Fibroblast of peridontal ligament (primary cell): Measurements from ENCODE around the gene KIF2C.
"Not testable (repeated sequence)": the region's sequence is repeated elsewhere in the genome, so short reads cannot be mapped to it uniquely, and the experiment has no call there.

Experiments
- DNase-seq: peaks from one replicate; pipeline ENCODE4 v3.0.0-alpha.2; 2010; ENCODE audit errors: extremely low read depth

Gene KIF2C

DNA sequence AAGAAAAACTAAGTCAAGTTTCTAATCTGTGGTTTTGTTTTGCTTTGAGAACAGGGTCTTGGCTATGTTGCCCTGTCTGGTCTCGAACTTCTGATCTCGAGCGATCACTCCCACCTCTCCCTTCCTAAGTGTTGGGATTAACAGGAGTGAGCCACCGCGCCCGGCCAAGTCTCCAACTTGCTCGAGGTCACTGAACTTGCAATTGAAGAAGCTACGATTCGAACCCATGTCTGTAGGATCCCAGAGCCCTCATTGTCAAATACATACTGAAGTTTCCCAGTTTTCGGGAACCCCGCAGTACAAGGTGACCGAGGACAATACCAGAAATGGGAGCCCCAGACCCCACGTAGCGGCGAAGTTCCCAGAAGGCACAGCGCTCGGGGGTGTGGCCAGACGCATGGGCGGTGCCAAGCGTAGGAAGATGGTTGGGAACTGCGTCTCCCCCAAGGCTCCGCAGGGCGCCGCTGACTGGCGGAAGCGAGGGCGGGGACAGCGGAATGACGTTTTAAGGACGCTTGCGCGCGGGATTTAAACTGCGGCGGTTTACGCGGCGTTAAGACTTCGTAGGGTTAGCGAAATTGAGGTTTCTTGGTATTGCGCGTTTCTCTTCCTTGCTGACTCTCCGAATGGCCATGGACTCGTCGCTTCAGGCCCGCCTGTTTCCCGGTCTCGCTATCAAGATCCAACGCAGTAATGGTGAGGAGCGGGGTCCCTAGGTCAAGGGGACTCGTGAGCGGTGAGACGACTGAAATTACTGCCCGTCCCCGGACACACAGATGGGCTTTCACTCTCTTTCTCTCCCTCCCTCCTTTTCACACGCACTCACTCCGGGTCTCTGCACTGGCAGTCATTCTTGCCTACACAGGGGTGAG lies at the start of gene KIF2C:
TSS of gene KIF2C (plus strand) at position 531 of the 872 bp plus-strand sequence. CDS start at position 627, 96 bp downstream.
- DNase-seq: peak; percentile 96

DNA sequence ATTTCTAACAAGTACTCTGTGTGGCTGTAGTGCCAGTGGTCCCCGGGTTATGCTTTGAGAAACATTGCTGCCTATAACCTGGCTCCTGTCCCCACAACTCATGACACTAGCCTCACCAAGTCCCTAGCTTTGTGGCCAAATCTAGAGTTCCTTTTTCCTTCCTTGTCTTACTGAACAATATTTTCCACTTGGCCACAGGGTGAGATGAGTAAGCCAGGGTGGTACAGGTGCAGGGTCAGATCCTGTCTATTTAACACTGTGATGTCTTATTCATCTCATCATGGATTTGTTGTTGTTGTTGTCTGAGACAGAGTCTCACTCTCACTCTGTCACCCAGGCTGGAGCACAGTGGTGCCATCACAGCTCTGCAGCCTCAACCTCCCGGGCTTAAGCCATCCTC lies 46.5 kb upstream of the KIF2C start:
- no peak for DNase-seq

DNA sequence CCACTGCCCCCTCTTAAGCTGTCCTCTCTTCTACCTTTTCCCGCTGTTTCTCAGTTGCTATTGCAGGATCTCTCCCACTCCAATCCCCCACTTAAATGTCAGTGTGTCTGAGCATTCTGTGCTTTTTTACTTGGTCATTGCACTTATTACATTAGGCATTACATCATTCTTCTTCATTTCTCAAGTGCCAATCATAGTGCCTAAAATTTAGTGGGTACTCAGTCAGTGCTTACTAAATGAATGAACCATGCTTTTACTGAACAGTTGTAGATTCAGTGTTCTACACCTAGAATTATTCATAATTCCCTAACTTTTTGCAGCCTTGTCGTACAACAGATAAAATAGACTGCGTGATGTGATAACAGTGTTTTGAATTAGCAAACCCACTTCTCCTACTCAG lies 45.7 kb upstream of the KIF2C start:
- DNase-seq: no peak

DNA sequence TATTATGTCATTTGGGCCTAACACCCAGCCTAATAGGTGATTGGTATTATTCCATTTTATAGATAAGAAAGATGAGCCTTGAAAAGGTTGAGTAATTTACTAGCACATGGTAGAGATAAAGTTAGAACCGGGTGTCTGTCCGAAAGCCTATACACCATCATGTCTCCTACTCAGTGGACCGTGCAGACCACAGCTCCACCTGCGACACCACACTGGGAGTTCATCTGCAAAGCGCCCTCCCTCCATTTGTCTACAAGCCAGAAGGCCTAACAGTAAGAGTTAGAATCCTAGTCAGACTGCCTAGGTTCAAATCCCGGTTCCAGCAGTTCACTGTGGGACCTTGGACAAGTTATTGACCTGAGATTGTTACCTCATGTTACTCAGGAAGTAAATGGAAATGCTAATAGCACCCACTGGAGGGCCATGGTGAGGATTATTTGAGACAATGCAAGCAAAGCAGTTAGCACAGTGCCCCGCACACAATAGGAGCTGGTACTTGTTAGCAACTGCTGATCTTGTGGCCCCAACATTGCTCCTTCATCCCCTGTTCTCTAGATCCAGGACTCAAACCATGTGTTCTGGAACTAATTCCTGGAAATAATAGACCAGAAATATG lies 44.7 kb upstream of the KIF2C start:
- DNase-seq: no peak

DNA sequence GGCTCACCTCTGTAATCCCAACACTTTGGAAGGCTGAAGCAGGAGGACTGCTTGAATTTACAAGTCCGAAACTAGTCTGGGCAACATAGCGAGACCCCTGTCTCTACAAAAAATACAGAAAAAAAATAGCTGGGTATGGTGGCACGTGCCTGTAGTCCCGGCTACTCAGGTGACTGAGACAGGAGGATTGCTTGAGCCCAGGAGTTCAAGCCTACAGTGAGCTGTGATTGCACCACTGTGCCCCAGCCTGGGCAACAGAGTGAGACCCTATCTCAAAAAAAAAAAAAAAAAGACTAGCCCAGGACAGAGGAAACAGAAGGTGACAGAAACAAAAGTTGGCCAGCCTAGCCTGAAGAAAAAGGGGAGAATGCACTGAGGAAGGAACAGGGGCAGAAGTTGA lies 44.0 kb upstream of the KIF2C start:
- no peak for DNase-seq

DNA sequence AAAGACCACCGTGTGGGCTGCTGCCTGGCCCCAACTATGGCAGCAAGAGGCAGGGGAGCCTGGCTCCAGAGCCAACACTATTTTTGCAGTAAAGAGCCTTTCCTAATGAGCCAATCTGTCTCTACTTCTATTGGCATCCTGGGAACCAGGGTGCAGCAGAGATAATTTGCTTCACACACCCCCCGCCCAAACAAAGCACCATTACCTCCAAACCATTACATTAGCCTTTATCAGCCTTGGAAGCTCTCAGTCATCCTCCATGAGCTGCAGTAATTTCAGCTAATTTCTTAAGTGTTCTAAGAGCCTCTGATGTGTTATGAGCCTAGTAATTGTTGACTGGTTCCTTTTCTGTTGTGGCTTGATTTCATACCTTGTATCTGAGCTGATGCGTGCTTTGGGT lies 43.5 kb upstream of the KIF2C start:
- no peak for DNase-seq

DNA sequence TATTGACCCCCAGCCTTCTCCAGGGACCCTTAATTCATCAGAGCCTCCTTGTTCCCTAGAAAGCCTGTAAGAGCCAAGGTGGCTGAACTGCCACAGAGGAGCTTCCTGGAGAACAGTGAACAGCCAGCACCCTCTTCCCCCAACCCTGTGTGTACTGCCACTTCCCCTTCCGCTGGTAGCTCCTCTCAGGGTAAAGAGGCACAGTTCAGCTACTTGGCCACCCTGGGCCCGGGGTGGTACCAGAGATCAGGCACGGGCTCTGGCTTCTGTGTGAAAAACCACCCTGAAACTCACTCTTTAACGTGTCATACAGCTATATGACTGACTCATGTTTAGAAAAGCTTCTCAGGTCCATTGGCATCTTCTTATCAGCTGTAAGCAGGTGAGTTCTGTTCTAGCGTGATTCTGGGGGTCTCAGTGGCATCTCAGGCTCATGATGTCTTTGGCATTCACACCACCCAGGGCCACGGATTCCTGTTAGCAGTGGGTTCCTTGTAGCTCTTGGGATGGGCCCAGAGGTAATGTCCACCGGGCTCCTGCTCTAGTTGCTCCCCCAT lies 42.8 kb upstream of the KIF2C start:
- no peak for DNase-seq

DNA sequence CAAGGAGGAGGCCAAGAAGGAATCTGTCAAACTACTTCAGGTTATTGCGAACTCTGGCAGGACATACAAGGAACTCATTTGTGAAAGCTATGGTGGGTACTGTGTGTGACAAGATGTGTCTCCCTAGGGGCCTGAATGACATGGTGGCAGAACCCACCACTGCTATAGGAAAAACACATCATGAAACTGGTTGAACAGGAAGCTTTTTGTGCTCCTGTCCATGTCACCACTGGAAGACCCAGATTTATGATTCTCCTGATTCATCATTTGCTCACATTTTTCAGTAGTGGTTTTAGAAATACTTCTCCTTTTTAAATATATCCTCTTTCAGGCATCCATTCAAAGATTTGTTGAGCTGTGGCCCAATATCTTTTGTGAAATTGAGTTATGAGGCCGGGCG lies 41.5 kb upstream of the KIF2C start:
- DNase-seq: no peak

DNA sequence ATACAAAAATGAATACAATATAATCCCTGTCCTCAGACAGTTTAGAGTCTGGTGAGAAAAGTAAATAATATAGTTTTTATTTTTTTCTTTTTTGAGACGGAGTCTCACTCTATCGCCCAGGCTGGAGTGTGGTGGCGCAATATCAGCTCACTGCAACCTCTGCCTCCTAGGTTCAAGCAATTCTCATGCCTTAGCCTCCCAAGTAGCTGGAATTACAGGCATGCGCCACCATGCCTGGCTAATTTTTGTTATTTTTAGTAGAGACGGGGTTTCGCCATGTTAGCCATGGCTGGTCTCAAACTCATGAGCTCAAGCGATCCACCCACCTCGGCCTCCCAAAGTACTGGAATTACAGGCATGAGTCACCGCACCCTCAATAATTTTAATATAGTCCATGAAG lies 40.3 kb upstream of the KIF2C start:
- DNase-seq: not testable (repeated sequence)

DNA sequence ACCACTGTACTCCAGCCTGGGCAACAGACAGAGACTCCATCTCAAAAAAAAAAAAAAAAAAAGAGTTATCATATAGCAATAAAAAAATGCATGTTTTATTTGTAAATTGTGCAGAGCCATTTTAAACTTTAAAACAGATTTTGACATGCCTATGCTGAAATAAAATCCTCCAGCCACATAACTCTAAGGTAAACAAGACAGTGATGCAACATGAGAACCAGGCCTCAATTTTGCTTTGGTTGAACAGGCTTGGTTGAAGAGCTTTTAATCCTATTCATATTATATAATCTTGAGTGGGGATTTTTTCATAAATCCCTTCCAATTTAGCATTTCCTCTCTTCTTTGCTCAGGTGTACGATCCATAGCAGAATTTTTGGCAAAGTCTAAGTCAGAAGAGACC lies 39.1 kb upstream of the KIF2C start:
- DNase-seq: peak; percentile 71

DNA sequence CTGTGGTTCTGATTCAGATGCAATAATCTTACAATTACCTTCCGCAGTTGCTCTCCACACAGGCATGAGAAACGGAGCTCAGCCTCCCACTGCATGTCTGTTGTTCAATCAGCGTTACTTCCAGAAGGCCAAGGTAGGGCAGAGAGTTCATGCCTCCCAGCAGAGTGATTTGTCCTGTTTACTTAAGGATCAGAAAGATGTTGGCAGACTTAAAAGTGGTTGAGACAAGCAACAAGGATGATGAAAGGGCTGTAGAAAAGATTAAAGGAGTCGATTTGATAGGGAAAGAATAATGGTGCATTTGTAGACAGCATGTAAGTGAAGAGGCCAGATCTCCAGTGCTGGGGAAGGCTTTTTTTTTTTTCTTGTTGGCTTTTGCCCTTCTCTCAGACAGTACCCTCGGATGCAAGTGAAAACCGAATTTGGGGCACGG lies 38.5 kb upstream of the KIF2C start:
- no peak for DNase-seq

DNA sequence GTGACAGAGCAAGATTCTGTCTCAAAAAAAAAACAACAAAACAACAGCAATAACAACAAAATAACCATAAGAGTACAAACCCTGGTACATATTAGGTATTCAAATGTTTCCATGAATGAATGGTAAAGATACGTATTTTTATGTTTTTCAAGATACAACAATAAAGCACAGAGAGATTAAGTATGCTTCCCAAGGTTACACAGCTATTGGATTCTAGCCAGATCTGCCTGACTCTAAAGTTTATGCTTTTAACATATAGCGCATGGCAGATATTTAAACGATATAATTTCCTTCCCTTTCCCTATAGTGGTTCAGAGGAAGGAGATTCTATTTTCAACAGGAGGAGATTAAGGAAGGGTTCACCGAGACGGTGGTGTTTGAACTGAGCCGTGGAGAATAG lies 34.2 kb upstream of the KIF2C start:
- no peak for DNase-seq

DNA sequence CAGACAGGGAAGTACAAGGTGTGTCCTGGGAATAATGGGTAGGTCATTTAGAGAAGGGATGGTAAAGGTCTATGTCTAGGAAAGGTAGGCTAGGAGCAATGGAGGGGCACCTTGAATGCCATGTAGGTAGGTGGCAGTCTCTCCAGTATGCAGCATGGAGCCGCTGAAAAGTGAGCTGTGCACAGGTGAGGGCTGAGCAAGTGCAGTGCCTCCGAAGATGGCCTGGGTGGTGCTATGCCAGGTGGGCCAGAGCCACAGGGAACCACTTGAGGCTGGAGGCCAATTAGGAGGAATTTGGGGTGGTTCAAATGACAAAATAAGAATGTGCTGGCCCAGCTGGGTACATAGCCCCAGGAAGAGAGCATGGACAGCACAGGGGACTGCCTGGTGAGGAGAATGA lies 33.7 kb upstream of the KIF2C start:
- DNase-seq: no peak

DNA sequence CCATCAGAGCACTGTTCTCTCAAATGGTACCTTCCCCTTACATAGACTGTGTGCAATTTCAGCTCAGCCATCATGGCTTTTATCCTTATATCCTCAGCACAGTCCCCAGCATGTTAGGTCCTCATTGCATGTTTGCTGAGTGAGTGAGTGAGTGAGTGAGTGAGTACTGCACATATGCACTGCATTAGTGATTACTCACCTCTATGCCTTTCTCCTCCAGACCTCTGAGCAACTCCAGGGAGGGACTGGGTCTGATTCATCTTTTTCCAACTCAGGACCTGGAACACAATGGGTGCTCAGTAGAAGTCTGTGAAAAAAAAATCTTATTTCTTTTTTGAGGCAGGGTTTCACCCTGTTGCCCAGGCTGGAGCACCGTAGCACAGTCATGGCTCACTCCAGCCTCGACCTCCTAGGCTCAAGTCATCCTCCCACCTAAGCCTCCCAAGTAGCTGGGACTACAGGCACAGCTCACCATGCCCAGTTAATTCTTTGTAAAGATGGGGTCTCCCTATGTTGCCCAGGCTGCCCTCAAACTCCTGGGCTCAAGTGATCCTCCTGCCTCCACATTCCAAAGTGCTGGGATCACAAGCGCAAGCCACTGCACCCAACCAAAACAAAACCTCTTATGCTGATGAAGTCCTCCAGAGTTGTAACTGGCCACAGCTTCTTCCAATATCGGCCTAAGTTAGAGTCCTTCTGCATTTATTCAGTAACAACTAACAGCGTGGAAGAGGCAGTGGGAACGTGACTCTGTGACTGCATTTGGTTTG lies 32.3 kb upstream of the KIF2C start:
- peak; percentile 88 for DNase-seq

DNA sequence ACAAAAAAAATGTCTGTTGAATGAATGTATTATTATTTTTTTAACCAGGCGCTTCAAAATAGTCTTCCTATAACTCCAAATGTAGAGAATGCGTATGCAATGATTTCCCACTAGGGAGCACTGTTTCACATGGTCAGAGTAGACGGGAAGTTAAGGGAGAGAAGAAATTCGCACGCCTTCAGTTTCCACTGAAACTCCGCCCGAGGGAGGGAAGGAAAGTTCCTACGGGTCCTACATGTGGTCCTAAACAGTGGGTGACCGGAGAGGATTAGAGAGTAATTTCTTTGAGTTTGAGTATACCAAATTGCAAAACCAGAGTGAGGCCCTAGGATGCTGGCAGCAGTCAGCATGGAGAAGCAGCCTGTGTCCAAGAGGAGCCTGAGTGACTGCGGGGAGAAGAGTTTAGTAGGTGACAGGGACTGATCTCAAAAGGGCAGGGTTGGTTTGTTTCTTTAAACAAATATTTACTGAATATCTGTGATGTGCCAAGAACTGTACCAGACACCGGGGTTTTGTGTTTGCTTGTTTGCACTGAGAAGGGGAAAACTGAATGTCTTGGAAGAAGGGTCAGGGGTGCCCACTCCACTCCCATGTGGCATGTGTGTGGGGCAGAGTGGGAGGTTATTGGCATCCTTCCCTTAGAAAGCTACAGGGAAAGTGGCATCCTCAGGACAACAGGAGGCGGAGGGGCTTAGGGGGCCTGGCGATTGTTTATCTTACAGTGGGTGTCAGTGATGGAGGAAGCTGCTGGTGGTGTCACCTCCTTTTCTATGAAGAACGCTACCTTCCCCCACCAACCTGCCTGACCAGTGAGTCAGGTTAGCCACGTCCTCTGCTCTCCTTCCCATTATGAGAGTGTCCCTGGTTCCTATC lies 31.4 kb upstream of the KIF2C start:
- peak; percentile 79 for DNase-seq

DNA sequence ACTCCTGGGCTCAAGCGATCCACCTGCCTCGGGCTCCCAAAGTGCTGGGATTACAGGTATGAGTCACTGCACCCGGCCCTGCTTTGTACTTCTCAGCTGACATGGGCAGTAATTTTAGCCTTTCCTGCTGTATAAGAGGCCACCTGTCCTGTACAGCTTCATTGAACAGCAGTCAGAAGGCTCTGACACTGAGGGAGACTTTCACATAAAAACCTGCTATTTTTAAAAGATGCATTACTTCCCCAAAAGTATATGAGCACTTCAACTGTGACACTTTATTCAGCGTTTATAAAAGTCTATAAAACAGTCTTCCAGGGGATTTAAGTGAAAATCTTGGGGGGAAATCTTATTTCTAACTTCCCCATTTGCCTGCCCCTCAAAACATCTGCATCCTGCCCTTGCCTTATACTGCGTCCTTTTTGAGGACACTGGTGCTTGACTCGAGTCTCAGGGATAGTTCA lies 26.3 kb upstream of the KIF2C start:
- DNase-seq: no peak

DNA sequence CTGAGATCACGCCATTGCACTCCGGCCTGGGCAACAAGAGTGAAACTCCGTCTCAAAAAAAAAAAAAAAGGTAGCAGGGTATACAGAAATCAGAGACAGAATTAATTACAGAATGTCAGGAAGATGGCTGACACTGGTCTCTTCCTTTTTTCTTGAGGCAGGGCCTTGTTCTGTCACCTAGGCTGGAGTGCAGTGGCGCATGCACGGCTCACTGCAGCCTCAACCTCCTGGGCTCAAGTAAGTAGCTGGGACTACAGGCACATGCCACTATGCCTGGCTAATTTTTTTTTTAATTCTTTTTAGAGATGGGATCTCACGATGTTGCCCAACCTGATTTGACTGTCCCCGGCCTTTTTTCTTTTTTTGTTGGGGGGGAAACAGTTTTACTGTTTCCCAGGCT lies 25.1 kb upstream of the KIF2C start:
- no peak for DNase-seq

DNA sequence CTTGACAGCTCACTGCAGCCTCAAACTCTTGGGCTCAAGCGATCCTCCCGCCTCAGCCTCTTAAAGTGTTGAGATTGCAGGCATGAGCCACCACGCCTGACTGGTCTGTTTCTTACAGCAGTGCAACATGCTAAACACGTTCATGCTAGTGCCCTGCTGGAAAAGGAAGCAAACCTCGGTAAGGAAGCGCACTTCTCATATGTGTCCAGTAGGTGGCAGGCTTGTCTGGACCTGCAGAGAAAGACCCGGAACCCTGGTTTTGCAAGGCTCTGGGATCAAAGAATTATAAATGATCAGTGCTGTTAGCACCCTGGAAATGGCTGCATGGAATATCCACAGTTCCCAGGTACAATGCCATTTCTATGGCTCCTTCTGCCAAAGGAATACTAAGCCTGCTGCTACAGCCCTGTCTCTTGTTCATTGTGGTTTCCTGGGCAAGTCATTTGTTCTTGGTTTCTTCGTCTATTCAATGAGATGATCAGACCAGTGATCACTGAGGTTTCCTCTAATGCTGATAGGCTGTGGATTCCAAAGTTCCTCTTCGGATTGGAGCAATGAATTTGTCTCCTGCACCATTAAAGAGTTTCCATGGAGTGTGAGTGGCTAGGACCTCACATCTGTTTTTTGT lies 24.6 kb upstream of the KIF2C start:
- DNase-seq: peak; percentile 85

DNA sequence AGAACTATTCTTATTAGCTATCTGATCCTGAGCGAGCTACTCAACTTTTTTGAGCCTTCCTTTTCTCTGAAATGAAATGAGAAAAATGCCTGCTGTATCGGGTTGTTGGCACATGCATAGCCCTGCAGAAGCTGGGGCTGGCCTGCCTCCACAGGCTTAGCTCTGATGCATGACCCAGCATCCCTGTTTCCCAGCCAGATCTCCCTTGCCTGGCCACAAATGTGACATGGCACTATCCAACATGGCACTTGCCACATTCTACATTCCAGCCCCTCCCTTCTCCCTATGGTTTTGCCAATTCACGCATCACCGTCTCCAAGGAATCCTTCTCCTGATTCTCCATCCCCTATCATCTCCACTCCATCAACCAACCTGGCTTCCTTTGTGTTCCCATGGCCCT lies 22.5 kb upstream of the KIF2C start:
- peak; percentile 23 for DNase-seq

DNA sequence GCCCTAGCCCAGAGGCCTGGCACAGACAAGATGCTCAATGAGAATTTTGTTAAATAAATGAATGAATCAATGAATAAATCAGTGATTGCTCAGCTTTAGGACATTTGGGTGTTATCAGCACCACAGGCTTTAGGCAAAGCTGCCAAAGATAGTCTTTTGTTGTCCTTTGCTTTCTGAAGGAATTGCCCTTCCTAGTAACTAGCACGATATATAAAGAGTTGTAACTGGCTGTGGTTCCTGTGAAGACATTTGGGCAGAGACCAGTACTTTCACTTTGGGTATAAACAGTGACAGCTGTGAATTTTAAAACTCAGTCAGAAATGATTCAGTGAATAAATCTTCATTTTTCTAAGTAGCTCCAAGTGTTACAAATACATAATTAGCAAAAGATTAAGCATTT lies 22.0 kb upstream of the KIF2C start:
- DNase-seq: peak; percentile 61

DNA sequence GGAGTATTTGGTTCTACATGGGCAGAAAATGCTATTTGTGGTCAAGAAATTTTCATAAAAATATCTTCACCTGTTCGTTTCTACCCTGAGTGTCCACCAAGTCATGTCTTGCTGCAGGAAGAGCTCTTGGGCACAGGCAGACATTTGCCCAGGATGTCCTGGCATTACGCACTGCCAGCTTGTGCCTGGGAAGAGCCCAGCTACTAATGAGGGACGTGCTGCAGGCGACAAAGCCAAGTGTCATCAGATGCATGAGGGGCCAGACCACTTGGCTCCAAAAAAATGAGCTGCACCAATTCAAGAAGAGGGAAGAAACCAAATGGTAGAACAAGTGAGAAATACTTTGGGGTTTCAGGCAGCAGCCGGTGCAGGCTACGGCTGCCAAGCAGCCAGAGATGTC lies 21.5 kb upstream of the KIF2C start:
- DNase-seq: no peak
